ENCODE results near the gene EEIG1. TPM values are rescaled to one million over a fixed set of nuclear protein-coding genes. Genes with fewer than 3 reads are reported as not detected.

Gene EEIG1
- total and polyA plus RNA-seq, 4 experiments from 2014 or later, result 95.4 to 550 (median 361) TPM

- ChIA-PET POLR2A (ENCODE audit: partially characterized antibody) (interaction anchor here (0.6 to 4.6 kb wide), 7 partner anchors 12 to 44 kb away, joined by 3 to 26 read pairs (median 5); partner anchors contain the start of gene EEIG1), CTCF (ENCODE audit: partially characterized antibody) (interaction anchor here (0.8 to 1.2 kb wide), 2 partner anchors 10 to 18 kb away, joined by 3 read pairs; no protein-coding TSS in a partner anchor)
- H3K4me1 ChIP-seq (ENCODE audit: insufficient read depth, low read length), result peaks cover 12% of the 10 kb centered on the region
- Mint-ChIP-seq H3K27me3 (no peaks in the 10 kb centered on the region), H3K9me3 (no peaks in the 10 kb centered on the region), H3K36me3 (no peaks in the 10 kb centered on the region), H3K4me3 (peak overlapping the region in 1 of 8 donors; percentile 6), H3K27ac (peak overlapping the region in 5 of 7 donors; percentile 14 to 57 (median 32)), H3K4me1 (peaks cover 11 to 22% (median 15%) of the 10 kb centered on the region in 4 donors)
- H3K27ac ChIP-seq (ENCODE audit: low read depth, low read length), result no peak overlapping the region
- no peak overlapping the region for H3K4me3 ChIP-seq (ENCODE audit: low read length in 2 of 2)
- H3K36me3 ChIP-seq (ENCODE audit: insufficient read depth, low read length), result no peaks in the 10 kb centered on the region
- no peaks in the 10 kb centered on the region for H3K27me3 ChIP-seq (ENCODE audit: insufficient read depth, low read length)
- no peaks in the 10 kb centered on the region for H3K9me3 ChIP-seq (ENCODE audit: control insufficient read depth in 1 of 2, low read length in 2 of 2)
- DNase-seq, result no peak
- intact Hi-C loops (cut with micrococcal nuclease), result no loop called here
Measured at GRCh38 chr9:127991757-127992274, 11.0 kb upstream of the EEIG1 start.

- Mint-ChIP-seq H3K36me3 (no peaks in the 10 kb centered on the region), H3K4me3 (peak overlapping the region in 2 of 8 donors; percentile 1 to 6), H3K27ac (peak overlapping the region; percentile 23 to 79 (median 67)), H3K9me3 (no peaks in the 10 kb centered on the region), H3K27me3 (no peaks in the 10 kb centered on the region), H3K4me1 (peaks cover 11 to 22% (median 15%) of the 10 kb centered on the region in 4 donors)
- Histone ChIP-seq H3K4me3 (ENCODE audit: low read length in 2 of 2) (no peak overlapping the region), H3K27ac (ENCODE audit: low read depth, low read length) (no peak overlapping the region), H3K36me3 (ENCODE audit: insufficient read depth, low read length) (no peaks in the 10 kb centered on the region), H3K9me3 (ENCODE audit: control insufficient read depth in 1 of 2, low read length in 2 of 2) (no peaks in the 10 kb centered on the region), H3K27me3 (ENCODE audit: insufficient read depth, low read length) (no peaks in the 10 kb centered on the region), H3K4me1 (ENCODE audit: insufficient read depth, low read length) (peaks cover 12% of the 10 kb centered on the region)
- ChIA-PET CTCF (ENCODE audit: partially characterized antibody) (interaction anchor here (0.8 to 1.2 kb wide), 2 partner anchors 9 to 17 kb away, joined by 3 read pairs; no protein-coding TSS in a partner anchor), POLR2A (ENCODE audit: partially characterized antibody) (interaction anchor here (0.6 to 4.6 kb wide), 7 partner anchors 11 to 43 kb away, joined by 3 to 26 read pairs (median 5); partner anchors contain the start of gene EEIG1)
- DNase-seq, result peak in 1 of 5 donors; percentile 34
- intact Hi-C loops (cut with micrococcal nuclease), result no loop called here
Measured at GRCh38 chr9:127991017-127991756, 10.4 kb upstream of the EEIG1 start.

GRCh38 chr9:127990554-127990953 lies 9.8 kb upstream of the EEIG1 start:
- H3K27ac Mint-ChIP-seq, result peak overlapping the region in 5 of 7 donors; percentile 3 to 79 (median 65)
- peaks cover 11 to 22% (median 15%) of the 10 kb centered on the region in 4 donors for H3K4me1 Mint-ChIP-seq
- Histone ChIP-seq H3K36me3 (ENCODE audit: insufficient read depth, low read length) (no peaks in the 10 kb centered on the region), H3K27ac (ENCODE audit: low read depth, low read length) (no peak overlapping the region), H3K9me3 (ENCODE audit: control insufficient read depth in 1 of 2, low read length in 2 of 2) (no peaks in the 10 kb centered on the region), H3K27me3 (ENCODE audit: insufficient read depth, low read length) (no peaks in the 10 kb centered on the region), H3K4me3 (ENCODE audit: low read length in 2 of 2) (no peak overlapping the region), H3K4me1 (ENCODE audit: insufficient read depth, low read length) (peaks cover 12% of the 10 kb centered on the region)
- peak overlapping the region in 1 of 8 donors; percentile 36 for H3K4me3 Mint-ChIP-seq
- intact Hi-C loops (cut with micrococcal nuclease), result no loop called here
- POLR2A ChIA-PET (ENCODE audit: partially characterized antibody), result interaction anchor here (1.1 to 4.6 kb wide), 5 partner anchors 10 to 40 kb away, joined by 3 to 26 read pairs (median 5); partner anchors contain the start of gene EEIG1
- no peaks in the 10 kb centered on the region for H3K36me3 Mint-ChIP-seq
- no peaks in the 10 kb centered on the region for H3K9me3 Mint-ChIP-seq
- no peak for DNase-seq
- CTCF ChIA-PET (ENCODE audit: partially characterized antibody), result no interaction called here
- H3K27me3 Mint-ChIP-seq, result no peaks in the 10 kb centered on the region

- intact Hi-C loops (cut with micrococcal nuclease), result no loop called here
- H3K4me3 ChIP-seq (ENCODE audit: low read length in 2 of 2), result no peak overlapping the region
- CTCF ChIA-PET (ENCODE audit: partially characterized antibody), result no interaction called here
- no peak overlapping the region for H3K27ac ChIP-seq (ENCODE audit: low read depth, low read length)
- peaks cover 12% of the 10 kb centered on the region for H3K4me1 ChIP-seq (ENCODE audit: insufficient read depth, low read length)
- no peak overlapping the region for H3K4me3 Mint-ChIP-seq
- H3K27ac Mint-ChIP-seq, result peak overlapping the region in 1 of 7 donors; percentile 62
- H3K36me3 Mint-ChIP-seq, result no peaks in the 10 kb centered on the region
- no peak for DNase-seq
- no peaks in the 10 kb centered on the region for H3K9me3 Mint-ChIP-seq
- H3K36me3 ChIP-seq (ENCODE audit: insufficient read depth, low read length), result no peaks in the 10 kb centered on the region
- POLR2A ChIA-PET (ENCODE audit: partially characterized antibody), result interaction anchor here (2.9 to 4.6 kb wide), 2 partner anchors 18 to 36 kb away, joined by 8 to 26 read pairs; no protein-coding TSS in a partner anchor
- H3K27me3 ChIP-seq (ENCODE audit: insufficient read depth, low read length), result no peaks in the 10 kb centered on the region
- peaks cover 14 to 22% (median 19%) of the 10 kb centered on the region in 4 donors for H3K4me1 Mint-ChIP-seq
- H3K9me3 ChIP-seq (ENCODE audit: control insufficient read depth in 1 of 2, low read length in 2 of 2), result no peaks in the 10 kb centered on the region
- no peaks in the 10 kb centered on the region for H3K27me3 Mint-ChIP-seq
Measured at GRCh38 chr9:127989094-127989493, 8.3 kb upstream of the EEIG1 start.

GRCh38 chr9:127987103-127987614 lies 6.4 kb upstream of the EEIG1 start:
- Mint-ChIP-seq H3K27ac (peak overlapping the region in 1 of 7 donors; percentile 31), H3K9me3 (no peaks in the 10 kb centered on the region), H3K4me3 (no peak overlapping the region), H3K36me3 (no peaks in the 10 kb centered on the region), H3K4me1 (peaks cover 25 to 34% (median 30%) of the 10 kb centered on the region in 4 donors), H3K27me3 (no peaks in the 10 kb centered on the region)
- ChIA-PET POLR2A (ENCODE audit: partially characterized antibody) (interaction anchor here (1.4 to 36.2 kb wide), 2 partner anchors 9 to 39 kb away, joined by 3 to 1317 read pairs; no protein-coding TSS in a partner anchor), CTCF (ENCODE audit: partially characterized antibody) (interaction anchor here (2.0 to 2.3 kb wide), 2 partner anchors 20 to 47 kb away, joined by 5 to 16 read pairs; no protein-coding TSS in a partner anchor)
- no peaks in the 10 kb centered on the region for H3K27me3 ChIP-seq (ENCODE audit: insufficient read depth, low read length)
- H3K27ac ChIP-seq (ENCODE audit: low read depth, low read length), result no peak overlapping the region
- H3K36me3 ChIP-seq (ENCODE audit: insufficient read depth, low read length), result no peaks in the 10 kb centered on the region
- no peaks in the 10 kb centered on the region for H3K9me3 ChIP-seq (ENCODE audit: control insufficient read depth in 1 of 2, low read length in 2 of 2)
- intact Hi-C loops (cut with micrococcal nuclease), result no loop called here
- no peak for DNase-seq
- peaks cover 27% of the 10 kb centered on the region for H3K4me1 ChIP-seq (ENCODE audit: insufficient read depth, low read length)
- no peak overlapping the region for H3K4me3 ChIP-seq (ENCODE audit: low read length in 2 of 2)

- no peak overlapping the region for H3K27ac ChIP-seq (ENCODE audit: low read depth, low read length)
- Mint-ChIP-seq H3K36me3 (peaks cover 0 to 3% of the 10 kb centered on the region in 2 donors), H3K27ac (peak overlapping the region in 2 of 7 donors; percentile 37 to 64), H3K9me3 (no peaks in the 10 kb centered on the region), H3K27me3 (no peaks in the 10 kb centered on the region), H3K4me1 (peaks cover 27 to 33% (median 29%) of the 10 kb centered on the region in 4 donors), H3K4me3 (no peak overlapping the region)
- no peak overlapping the region for H3K4me3 ChIP-seq (ENCODE audit: low read length in 2 of 2)
- H3K36me3 ChIP-seq (ENCODE audit: insufficient read depth, low read length), result no peaks in the 10 kb centered on the region
- DNase-seq, result no peak
- intact Hi-C loops (cut with micrococcal nuclease), result no loop called here
- H3K4me1 ChIP-seq (ENCODE audit: insufficient read depth, low read length), result peaks cover 23% of the 10 kb centered on the region
- no peaks in the 10 kb centered on the region for H3K27me3 ChIP-seq (ENCODE audit: insufficient read depth, low read length)
- POLR2A ChIA-PET (ENCODE audit: partially characterized antibody), result interaction anchor here (0.9 to 36.2 kb wide), 6 partner anchors 8 to 41 kb away, joined by 3 to 1317 read pairs (median 4); no protein-coding TSS in a partner anchor
- H3K9me3 ChIP-seq (ENCODE audit: control insufficient read depth in 1 of 2, low read length in 2 of 2), result no peaks in the 10 kb centered on the region
- CTCF ChIA-PET (ENCODE audit: partially characterized antibody), result interaction anchor here (1.1 to 2.3 kb wide), 3 partner anchors 13 to 49 kb away, joined by 3 to 16 read pairs (median 5); no protein-coding TSS in a partner anchor
Measured at GRCh38 chr9:127985011-127985410, 4.2 kb upstream of the EEIG1 start.

Data from CD4-positive, alpha-beta memory T cell (primary cell).